ENCODE results near the gene TRPT1.

The TRPT1 gene

DNA sequence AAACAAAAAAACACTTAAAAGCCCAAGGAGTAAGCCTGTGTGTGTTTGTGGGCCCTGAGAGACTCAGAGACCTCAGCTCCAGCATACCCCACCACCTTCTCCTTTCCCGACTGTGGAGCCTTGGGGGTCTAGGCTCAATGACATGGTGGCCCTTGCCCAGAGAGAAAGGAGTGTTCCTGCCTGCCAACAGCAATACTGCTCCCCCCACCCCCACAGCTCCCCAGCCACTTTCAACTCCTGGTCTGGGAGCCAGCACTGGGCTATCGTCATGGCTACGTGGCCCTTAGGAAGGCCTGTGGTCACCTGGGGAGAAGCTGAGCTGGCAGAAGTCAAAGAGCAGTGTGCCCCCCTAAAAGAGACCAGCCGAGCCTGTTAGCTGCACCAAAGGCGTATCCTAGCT is 18.1 kb upstream of the TRPT1 start:
- no peak for DNase-seq

DNA sequence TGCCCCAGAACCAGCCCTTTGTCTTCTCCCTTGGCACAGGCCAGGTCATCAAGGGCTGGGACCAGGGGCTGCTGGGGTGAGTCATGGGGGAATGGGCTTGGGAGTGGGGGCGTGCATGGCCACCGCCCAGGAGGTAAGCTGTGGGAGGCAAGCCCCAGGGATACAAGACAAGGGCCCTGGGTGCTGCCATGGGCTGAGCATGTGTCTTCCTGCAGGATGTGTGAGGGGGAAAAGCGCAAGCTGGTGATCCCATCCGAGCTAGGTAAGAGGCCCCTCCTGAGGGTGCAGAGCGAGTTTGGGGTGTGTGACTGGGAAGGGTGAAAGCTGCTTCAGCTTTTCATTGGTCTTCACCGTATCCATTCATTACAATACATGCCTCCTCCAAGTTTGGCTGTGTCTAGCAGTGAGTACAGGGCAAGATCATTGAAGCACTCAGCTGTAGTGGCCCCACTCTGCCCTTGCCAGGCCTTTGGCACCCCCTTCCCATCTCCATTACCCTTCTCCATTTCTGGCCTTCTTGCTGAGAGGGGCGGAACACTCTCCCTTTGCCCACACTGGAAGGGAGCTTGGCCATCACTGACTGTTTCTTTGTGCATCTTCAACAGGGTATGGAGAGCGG is 17.4 kb upstream of the TRPT1 start:
- DNase-seq: no peak

DNA sequence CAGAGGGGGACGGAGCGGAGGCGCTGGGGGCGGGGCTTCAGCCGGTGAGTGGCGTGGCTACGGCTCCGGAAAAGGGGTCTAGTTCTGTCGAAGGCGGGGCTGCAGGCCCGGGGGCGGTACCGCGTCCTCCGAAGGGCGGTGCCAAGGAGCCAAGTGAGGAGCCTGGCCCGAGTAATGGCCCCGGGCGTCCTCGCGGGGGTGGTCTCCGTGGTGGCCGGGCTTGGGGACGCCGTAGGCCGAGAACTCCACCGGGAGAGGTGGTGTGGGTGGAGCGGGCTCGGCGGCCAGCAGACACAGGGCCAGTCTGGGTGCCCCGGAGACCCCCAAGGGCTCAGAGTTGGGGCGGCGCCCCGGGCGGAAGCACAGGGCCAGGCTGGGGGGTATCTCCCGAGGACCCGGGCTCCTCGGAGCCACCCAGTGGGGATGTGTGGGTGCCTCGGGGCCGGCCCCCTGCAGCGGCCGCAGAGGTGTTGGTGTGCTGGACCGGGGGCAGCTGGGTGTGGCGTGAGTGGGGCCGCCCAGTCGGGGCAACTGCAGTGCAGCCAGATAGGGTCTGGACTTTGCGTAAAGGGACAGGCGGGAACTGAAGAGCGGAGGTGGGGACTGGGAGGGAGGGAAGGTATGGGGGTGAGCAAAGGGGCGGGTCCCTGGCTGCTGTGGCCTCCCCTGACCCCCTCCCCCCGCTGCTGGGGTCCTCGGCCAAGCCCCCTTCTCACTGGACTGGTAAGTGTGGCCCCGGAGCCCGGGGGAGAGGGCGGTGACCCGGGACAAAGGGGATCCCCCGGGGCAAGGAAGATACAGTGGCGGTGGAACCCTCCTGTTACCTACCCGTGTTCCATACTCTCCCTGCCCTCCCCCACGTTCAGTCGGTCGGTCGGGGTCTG is 15.7 kb upstream of the TRPT1 start:
- DNase-seq: peak; percentile 9 to 55 (median 36)

DNA sequence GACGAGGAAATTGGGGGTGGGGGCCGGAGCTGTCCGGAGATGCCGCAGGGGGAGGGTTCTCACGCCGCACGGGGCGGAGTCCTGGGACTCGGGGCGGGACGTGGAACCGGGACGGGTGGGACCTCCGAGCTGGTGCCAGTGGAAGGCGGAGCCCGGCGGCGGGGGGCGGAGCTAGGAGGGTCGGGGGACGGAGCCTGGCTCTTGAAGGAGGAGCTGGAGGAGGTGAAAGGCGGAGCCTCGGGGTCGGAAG is 15.2 kb upstream of the TRPT1 start:
- DNase-seq: peak; percentile 97 to 99 (median 98)

DNA sequence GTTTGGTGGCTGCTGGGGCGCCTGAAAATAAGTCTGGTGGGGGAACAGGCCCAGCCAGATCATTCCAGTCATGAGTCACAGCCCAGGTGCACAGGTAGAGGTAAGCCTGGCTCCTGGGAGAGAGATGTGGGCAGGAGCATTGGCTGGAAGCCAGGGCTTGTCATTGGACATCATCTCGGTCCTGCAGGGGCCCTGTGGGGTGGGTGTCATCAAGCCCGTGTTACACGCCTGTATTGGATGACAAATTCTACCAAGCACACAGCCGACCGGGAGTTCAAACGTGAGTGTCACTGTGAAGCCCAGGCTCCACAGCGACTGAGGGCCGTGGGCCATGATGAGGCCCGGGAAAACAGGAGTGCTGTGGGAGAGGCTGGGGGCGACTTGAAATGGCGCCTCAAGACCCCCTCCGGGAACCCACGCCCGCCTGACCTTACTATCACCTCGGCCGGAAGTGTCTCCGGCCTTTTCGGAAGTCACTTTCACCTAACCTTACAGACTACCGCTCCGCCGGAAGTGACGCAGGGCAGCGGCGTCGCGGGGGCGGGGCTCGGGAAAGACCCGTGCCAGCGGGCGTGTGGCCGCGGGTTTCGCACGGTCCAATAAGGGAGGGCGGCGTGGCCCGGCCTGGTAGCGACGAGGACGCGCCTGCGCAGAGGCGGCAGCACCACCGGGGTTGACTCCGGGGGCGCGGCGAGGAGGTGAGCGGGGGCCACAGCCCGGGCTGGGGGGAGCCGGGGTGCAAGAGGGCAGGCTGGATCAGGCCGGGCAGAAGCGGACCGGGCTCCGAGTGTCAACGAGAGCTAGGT is 14.7 kb upstream of the TRPT1 start, which contains the start of gene FKBP2:
FKBP2 (plus strand) TSS at position 661 of the 806 bp plus-strand sequence. CDS start 1,293 bp downstream, outside the sequence.
- DNase-seq: peak; percentile 96 to 99 (median 99)

DNA sequence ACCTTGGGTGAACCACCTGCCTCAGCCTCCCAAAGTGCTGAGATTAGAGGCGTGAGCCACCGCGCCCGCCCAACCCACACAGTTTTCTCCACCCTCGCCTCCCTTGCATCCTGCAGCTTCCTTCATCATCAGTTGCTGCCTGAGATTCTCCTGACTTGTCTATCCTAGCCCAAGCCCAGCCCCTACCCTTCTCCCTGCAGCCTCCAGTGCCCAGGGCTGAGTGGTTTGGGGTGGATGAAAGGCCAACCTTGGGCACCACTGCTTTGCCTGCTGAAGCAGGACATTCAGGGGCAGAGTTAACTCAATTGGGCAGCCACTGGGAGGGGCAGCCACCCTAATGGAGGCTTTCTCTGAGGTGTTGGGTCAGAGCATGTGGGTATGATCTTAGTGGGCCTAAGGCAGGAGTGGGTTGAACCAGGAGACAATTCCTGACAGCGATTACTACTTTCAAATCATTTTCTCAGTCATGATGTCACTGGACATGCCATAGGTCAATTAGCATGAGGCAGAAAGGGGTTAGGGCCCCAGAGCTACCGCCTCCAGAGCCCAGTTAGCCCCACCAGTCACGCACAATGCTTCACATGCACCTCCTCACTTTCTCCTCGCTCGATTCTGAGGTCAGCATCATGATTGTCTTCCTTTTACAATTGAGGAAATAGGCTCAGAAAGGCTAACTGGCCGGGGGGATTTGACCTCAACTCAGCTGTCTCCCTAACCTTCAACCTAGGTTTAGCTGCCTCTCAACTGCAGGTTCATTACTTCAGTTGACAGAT is 13.9 kb upstream of the TRPT1 start:
- no peak for DNase-seq

DNA sequence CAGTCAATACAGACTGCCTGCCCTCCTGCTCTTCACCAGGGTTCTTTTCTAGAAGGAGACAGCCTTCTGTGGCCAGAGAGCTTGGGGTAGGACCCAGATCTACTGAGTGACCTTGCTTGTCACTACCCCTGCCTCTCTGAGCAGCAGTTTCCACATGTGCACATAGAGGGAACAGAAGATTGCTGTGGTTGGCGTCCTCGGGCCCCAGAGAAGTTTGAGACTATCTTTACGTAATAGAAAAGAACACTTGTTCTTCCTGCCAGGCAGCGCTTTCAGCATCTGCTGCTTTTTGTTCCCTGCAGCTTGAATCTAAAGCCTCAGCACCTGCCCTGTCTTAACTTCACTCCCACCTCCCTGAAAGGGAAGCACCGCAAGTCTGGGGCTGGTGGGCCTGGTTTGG is 13.0 kb upstream of the TRPT1 start:
- DNase-seq: no peak

DNA sequence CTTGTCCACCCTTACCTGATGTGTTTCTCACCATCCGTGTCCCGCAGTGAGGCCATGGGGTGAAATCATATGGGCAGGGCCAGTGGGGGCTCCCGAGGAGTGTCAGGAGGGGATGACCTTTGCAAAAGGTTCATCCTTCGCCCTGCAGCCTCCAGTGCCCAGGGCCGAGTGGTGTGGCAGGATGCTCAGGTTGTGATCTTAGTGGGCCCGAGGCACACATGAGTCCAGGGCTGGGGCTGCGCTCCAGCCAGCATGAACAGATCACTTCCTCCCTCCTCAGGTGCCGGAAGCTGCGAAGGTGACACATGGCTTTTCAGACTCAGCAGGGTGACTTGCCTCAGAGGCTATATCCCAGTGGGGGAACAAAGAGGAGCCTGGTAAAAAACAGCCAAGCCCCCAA is 12.1 kb upstream of the TRPT1 start:
- peak in 2 of 3 experiments; percentile 64 to 77 for DNase-seq

DNA sequence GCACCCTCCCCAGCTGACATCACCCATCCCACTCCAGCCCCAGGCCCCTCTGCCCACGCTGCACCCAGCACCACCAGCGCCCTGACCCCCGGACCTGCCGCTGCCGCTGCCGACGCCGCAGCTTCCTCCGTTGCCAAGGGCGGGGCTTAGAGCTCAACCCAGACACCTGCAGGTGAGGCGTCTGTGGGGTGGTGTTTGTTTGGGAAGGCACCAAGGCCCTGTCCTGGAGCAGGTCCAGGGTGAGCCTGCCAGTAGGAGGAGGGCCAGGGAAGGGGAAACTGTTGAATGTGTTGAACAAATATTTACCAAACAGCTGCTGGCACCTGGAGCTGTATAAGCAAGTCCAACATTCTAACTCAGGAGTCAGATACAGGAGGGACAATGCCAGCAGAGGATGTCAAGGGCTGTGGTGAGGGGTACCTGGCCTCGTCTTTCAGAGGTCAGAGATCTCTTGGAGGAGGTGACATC is 11.5 kb upstream of the TRPT1 start:
- DNase-seq: peak in 2 of 3 experiments; percentile 91 to 95

DNA sequence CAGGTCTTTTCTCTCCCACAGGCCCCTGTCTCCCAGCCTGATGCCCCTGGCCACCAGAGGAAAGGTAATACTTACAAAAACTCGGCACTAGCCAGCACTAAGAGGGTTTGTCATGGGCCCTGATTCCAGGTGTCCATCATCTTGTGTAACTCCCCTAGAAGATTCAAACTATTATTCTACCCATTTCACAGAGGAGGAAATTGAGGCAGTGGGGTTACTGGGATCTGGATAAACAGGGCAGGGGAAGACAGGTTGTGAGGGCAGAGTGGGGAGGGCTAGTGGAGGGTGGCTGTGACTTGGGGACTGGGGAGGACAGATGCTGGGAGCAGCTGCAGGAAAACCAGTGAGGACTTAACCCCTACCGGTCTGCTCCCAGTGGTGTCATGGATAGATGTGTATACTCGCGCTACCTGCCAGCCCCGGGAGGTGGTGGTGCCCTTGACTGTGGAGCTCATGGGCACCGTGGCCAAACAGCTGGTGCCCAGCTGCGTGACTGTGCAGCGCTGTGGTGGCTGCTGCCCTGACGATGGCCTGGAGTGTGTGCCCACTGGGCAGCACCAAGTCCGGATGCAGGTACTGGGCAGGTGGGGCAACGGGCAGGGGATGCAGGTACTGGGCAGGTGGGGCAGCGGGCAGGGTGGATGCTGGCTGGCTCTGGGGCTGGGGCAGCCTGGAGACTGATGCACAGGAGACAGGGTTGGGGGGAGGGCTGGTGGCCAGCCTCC is 9.6 kb upstream of the TRPT1 start:
- peak in 1 of 3 experiments; percentile 26 for DNase-seq

DNA sequence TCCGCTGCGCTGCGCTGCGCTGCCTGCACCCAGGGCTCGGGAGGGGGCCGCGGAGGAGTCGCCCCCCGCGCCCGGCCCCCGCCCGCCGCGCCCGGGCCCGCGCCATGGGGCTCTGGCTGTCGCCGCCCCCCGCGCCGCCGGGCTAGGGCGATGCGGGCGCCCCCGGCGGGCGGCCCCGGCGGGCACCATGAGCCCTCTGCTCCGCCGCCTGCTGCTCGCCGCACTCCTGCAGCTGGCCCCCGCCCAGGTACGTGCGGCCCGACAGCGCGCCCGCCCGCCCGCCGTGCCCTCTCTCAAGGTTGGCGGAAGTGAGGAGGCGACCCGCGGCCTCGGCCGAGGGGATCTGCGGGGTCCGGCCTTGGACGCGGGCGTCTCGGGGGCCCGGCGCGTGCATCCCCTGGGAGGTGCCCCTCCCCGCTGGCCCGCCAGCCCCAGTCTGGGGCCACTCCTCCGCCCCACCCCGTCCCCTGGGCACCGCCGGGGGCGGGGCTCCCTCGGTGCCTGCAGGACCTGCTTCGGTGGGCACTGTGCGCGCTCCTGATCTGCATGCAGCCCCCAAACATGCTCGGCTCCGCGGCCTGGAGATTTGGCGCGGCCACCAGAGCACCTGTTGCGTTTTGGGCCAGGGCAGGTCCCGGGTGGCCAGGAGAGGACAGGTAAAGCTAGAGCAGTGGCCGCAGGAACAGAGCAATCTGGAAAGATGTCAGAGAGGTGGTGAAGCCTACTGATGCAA is 8.8 kb upstream of the TRPT1 start:
- peak; percentile 33 to 68 (median 66) for DNase-seq

DNA sequence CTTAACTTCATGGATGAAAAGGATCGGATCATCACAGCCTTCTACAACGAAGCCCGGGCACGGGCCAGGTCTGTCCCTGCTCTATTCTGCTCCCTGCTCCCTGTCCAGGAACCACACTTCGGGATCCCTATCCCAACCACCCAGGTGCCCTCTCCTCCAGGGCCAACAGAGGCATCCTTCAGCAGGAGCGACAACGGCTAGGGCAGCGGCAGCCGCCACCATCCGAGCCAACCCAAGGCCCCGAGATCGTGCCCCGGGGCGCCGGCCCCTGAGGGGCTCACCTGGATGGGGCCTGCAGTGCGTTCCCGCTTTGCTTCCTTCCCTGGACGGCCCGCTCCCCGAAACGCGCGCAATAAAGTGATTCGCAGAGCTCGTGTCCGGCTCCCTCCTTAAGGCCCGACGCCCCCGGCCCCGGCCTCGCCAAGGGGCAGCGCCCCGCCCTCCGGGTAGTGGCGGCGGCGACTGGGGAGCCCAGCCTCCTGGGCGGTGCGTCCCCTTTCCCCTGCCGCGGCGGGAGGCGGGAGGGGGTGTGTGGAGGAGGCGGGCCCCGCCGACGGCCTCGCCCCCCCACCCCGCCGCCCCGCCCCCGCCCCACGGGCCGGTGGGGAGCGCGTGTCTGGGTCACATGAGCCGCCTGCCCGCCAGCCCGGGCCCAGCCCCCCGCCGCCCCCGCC is 8.1 kb upstream of the TRPT1 start, which contains the start of gene VEGFB:
VEGFB (plus strand) TSS at position 672 of the 674 bp plus-strand sequence. CDS start 250 bp downstream, outside the sequence.
- peak; percentile 49 to 78 (median 76) for DNase-seq

DNA sequence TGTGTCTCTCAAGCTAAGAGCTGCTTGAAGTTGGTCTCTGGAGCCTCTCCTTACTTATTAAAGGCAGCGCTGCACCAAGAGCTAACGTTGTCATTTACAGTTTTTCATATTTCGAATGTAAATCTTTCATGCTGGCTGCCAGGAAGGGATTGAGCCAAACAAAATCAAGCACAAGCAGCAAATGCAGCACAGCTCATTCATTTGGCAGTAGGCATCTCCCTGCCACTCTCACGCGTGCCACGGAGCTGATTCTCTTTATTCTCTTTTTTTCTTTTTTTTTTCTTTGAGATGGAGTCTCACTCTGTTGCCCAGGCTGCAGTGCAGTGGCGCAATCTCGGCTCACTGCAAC is 7.0 kb upstream of the TRPT1 start:
- DNase-seq: no peak

DNA sequence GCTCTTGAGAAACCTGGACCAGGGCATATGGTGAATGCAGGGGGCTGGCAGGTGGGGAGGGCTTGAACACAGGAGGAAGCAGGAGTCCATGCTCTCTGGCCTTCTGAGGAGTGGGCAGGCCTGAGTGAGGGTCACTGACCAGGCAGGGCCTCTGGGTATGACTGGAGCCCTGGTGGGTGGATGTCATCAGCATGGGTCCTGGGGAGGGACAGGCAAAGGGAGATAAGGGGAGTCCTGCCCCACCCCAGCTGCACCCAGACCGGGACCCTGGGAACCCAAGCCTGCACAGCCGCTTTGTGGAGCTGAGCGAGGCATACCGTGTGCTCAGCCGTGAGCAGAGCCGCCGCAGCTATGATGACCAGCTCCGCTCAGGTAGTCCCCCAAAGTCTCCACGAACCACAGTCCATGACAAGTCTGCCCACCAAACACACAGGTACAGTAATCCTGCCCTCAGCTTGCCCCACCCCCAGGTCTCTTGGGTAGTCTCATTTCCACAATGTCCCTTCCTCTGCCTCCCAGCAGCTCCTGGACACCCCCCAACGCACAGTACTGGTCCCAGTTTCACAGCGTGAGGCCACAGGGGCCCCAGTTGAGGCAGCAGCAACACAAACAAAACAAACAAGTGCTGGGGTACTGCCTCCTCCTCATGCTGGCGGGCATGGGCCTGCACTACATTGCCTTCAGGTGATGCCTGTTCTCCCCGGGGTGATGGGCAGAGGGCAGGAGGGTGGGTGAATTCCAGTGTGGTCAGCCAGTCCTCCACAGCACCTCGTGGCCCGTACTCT is 6.4 kb upstream of the TRPT1 start:
- DNase-seq: no peak

DNA sequence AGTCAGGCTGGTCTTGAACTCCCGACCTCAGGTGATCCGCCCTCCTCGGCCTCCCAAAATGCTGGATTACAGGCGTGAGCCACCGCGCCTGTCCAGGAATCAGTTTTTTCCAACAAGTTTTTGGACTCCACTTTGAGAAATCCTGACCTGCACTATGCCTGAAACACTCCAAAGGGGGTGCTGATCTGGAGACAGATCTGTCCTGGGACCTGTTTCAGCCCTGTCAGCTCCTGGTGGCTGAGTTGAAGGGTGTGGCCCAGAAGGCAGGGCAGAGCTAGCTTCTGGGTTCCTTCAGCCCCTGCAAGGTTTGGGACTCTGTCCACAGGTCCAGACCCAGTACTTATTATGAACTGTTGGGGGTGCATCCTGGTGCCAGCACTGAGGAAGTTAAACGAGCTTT is 5.6 kb upstream of the TRPT1 start:
- DNase-seq: no peak

DNA sequence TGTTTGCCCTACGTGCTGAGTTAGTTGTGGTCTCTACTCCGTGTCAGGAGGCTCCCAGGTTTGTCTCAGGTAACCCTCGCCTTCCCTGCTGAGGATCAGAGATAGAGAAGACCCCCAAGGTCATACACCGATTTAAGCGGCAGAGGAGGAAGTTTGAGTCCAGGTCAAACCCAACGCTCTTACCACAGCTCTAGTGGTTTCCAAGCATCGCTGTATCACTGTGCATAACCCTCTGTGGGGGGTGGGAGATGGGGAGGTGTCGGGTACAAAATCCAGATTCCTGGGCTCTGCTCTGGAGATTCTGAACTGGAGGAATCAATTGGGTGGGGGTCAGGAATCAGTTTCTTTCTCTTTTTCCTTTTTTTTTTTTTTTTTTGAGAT is 5.0 kb upstream of the TRPT1 start:
- DNase-seq: no peak

DNA sequence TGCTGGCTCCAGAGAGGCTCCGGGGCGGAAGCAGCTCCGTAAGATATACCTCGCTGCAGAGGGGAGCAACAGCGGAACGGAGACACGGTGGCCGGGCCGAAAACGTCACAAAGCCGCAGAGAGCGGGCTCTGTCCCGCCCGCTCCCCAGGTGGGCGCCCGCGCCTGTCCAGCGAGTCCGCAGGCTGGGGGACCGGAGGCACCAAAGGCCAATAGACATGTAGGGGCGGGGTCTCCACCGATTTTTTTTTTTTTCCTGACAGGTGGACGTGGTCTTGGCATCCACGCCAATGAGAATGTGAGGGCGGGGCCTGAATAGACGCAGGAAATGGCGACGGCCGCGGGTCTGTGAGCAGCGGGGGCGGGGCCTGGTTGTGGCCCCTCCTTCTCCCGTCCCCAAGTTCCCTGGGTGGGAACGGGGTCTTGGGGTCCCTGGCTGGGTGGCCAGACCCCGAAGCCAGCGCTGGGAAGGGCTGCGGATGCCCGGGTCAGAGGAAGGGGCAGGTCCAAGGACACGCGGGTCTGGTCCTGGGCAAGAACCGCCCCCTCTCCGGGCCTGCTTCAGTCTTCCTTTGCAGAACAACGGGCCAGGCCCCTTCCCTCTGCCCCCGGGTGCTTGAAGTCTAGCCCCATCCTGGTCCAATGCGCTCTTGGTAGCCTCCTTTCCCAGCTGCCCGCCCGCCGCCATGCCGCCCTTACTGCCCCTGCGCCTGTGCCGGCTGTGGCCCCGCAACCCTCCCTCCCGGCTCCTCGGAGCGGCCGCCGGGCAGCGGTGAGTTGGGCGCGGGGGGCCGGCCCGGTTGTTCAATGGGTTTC is 4.4 kb upstream of the TRPT1 start, which contains the start of gene DNAJC4:
DNAJC4 (plus strand) TSS at position 378 of the 814 bp plus-strand sequence; CDS start at position 685, 307 bp downstream.
- DNase-seq: peak; percentile 96 to 99 (median 98)

DNA sequence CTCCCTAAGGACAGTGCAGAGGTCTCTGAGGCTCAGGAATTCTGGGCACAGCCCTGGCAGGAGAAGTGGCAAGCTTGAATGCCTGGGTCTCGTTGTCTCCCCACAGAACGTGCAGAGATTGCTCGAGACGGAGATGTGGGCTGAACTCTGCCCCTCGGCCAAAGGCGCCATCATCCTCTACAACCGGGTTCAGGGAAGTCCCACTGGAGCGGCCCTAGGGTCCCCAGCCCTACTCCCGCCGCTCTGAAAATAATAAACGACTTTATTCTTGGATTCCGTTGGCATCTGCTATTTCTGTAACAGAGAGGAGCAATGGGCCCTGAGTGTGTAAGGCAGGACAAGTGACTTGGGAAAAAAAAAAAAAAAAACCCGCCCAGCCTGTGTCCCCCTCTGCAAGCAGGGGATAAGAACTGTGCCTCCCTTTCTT is 3.8 kb upstream of the TRPT1 start:
- DNase-seq: no peak

Data from NCI-H1417 (cell line).